RWPE2 (cell line): ENCODE results near the gene KLHL29.

Experiments
- ATAC-seq: fragments of 200-7000 bp; cut with Tn5 transposase; 3 replicates; pipeline ENCODE4 v1.9.1; 2021; ENCODE audit warnings: low read depth
- DNase-seq: peaks from one replicate; pipeline ENCODE4 v3.0.0-alpha.2; 2020; ENCODE audit warnings: low spot score
- H3K27ac ChIP-seq: fragments of 450-650 bp; 2 replicates; pipeline ENCODE4 v1.5.1; 2017; ENCODE audit warnings: mild to moderate bottlenecking; ENCODE audit not compliant: poor library complexity, severe bottlenecking
- H3K27me3 ChIP-seq: fragments of 250-450 bp; sonication (Bioruptor Pico); 2 replicates; pipeline ENCODE4 v1.5.1; 2021; ENCODE audit warnings: mild to moderate bottlenecking, moderate library complexity; ENCODE audit not compliant: insufficient read depth, poor library complexity, severe bottlenecking
- H3K36me3 ChIP-seq: fragments of 250-450 bp; sonication (Bioruptor Pico); 2 replicates; pipeline ENCODE4 v1.5.1; 2020; ENCODE audit warnings: low read depth, mild to moderate bottlenecking, moderate library complexity
- H3K4me1 ChIP-seq: fragments of 250-450 bp; sonication (Bioruptor Pico); 2 replicates; pipeline ENCODE4 v1.5.1; 2021; ENCODE audit warnings: mild to moderate bottlenecking, moderate library complexity; ENCODE audit not compliant: insufficient read depth, poor library complexity, severe bottlenecking
- H3K4me3 ChIP-seq: fragments of 250-450 bp; sonication (Bioruptor Pico); 2 replicates; pipeline ENCODE4 v1.5.1; 2021; ENCODE audit warnings: mild to moderate bottlenecking, moderate library complexity; ENCODE audit not compliant: severe bottlenecking
- H3K9me3 ChIP-seq: fragments of 250-450 bp; sonication (Bioruptor Pico); 2 replicates; pipeline ENCODE4 v1.5.1; 2021; ENCODE audit warnings: mild to moderate bottlenecking, moderate library complexity; ENCODE audit not compliant: severe bottlenecking
- CTCF ChIP-seq: fragments of 450-650 bp; IDR thresholded peaks from one replicate; pipeline ENCODE4 v1.5.1; 2017; ENCODE audit warnings: mild to moderate bottlenecking, moderate library complexity; ENCODE audit not compliant: poor library complexity, severe bottlenecking

The KLHL29 gene

GRCh38 chr2:23460993-23461392 is 76.0 kb downstream of the KLHL29 start:
- Histone ChIP-seq H3K4me3 (no peak overlapping the region), H3K27me3 (no peaks in the 10 kb centered on the region), H3K27ac (no peak overlapping the region), H3K4me1 (no peaks in the 10 kb centered on the region), H3K36me3 (no peaks in the 10 kb centered on the region), H3K9me3 (no peaks in the 10 kb centered on the region)
- DNase-seq, result no peak
- no peak for TF ChIP-seq CTCF
- ATAC-seq, result no peak

DNA sequence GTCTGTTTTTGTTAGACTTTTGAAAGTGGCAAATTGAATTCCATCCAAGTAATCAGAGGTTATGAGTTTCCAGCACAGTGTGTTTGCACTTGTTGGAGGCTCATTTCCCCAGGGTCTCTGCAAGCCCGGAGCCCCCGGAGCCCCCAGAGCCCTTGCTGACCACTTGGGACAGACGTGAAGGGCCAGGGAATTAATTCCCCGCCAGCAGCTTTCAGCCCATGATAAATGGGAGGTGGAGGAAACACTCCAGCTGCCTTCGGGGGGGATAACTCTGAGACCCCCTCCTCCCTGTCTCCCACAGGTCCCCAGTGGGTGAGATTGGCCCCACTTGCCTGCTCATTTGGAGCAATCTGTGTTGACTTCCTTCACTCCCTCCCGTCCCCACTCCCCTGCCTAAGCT is 79.2 kb downstream of the KLHL29 start:
- no peak for TF ChIP-seq CTCF

GRCh38 chr2:23464905-23465537 is 80.0 kb downstream of the KLHL29 start:
- DNase-seq, result no peak
- H3K27ac ChIP-seq, result no peak overlapping the region
- no peak for ATAC-seq
- H3K4me3 ChIP-seq, result no peak overlapping the region
- no peaks in the 10 kb centered on the region for H3K36me3 ChIP-seq
- no peak for TF ChIP-seq CTCF
- H3K9me3 ChIP-seq, result no peaks in the 10 kb centered on the region
- no peaks in the 10 kb centered on the region for H3K4me1 ChIP-seq
- no peaks in the 10 kb centered on the region for H3K27me3 ChIP-seq

More for the DNA sequence above, 79.2 kb downstream of the KLHL29 start:
- Histone ChIP-seq H3K4me3 (no peak overlapping the region), H3K27me3 (no peaks in the 10 kb centered on the region), H3K27ac (no peak overlapping the region), H3K36me3 (no peaks in the 10 kb centered on the region), H3K4me1 (no peaks in the 10 kb centered on the region), H3K9me3 (no peaks in the 10 kb centered on the region)
- no peak for DNase-seq
- no peak for ATAC-seq

DNA sequence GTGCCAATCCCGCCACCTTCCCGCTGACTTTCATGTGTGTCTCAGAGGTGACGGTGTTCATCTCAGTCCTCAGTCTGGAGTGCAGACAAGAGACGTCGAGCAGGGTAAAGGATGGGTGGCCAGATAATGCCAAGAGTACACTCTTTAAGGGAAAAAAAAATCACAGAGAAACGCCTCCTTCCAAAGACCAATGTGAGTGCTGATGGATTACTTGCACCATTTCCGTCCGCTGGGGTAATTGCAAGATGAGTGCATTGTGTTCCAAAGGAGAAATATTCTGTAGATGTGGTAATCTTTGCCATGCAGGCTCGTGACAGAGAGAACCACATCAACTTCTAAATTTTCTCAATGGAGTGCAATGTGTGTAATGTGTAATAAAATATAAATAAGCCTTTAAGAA is 81.0 kb downstream of the KLHL29 start:
- no peak for TF ChIP-seq CTCF
- Histone ChIP-seq H3K36me3 (no peaks in the 10 kb centered on the region), H3K27ac (no peak overlapping the region), H3K9me3 (no peaks in the 10 kb centered on the region), H3K4me3 (no peak overlapping the region), H3K27me3 (no peaks in the 10 kb centered on the region), H3K4me1 (no peaks in the 10 kb centered on the region)
- no peak for ATAC-seq
- DNase-seq, result no peak

DNA sequence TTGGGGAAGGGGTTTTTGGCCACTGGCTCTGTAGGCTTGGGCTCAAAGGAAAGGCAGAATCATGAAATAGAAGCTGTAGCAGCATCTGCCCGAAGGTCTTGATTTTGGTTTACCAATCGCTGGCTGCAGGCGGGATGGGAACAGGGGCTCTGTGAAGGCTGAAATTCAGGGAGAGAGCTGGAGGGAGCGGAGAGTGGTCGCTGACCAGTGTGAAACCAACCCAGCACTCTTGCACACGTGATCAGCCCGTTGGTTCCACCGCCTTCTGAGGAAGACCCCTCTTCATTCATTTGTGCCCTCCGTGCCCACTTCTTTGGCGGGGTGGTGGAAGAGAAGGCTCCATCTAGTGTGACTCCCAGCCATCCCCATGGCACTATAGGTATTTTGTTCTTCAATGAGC is 82.6 kb downstream of the KLHL29 start:
- Histone ChIP-seq H3K4me1 (no peaks in the 10 kb centered on the region), H3K36me3 (no peaks in the 10 kb centered on the region), H3K9me3 (no peaks in the 10 kb centered on the region), H3K4me3 (no peak overlapping the region), H3K27me3 (no peaks in the 10 kb centered on the region), H3K27ac (no peak overlapping the region)
- DNase-seq (no peak), ATAC-seq (no peak)
- TF ChIP-seq CTCF, result no peak
